SK-N-SH treated with all-trans-retinoic acid at 6 μM for 48 hours (cell line): Measurements from ENCODE around the gene HHAT.

Experiments used
- ATAC-seq: fragments of 200-7000 bp; cut with Tn5 transposase; 3 replicates; pipeline ENCODE4 v1.9.1; 2020; ENCODE audit warnings: mild to moderate bottlenecking, moderate library complexity
- BACH2 ChIP-seq: fragments of 250-450 bp; sonication (Bioruptor Pico); IDR thresholded peaks from 2 replicates; pipeline ENCODE4 v1.9.0; 2021; ENCODE audit warnings: mild to moderate bottlenecking, borderline replicate concordance
- CSDC2 ChIP-seq: fragments of 250-450 bp; sonication (Bioruptor Pico); IDR thresholded peaks from 2 replicates; pipeline ENCODE4 v1.5.0; 2020; ENCODE audit warnings: mild to moderate bottlenecking, moderate library complexity
- ESRRG ChIP-seq: fragments of 250-450 bp; sonication (Bioruptor Pico); IDR thresholded peaks from 2 replicates; pipeline ENCODE4 v1.6.1; 2021; ENCODE audit warnings: mild to moderate bottlenecking
- GLIS3 ChIP-seq: fragments of 250-450 bp; sonication (Bioruptor Pico); IDR thresholded peaks from 2 replicates; pipeline ENCODE4 v1.5.0; 2020; ENCODE audit warnings: mild to moderate bottlenecking, moderate library complexity
- ISL1 ChIP-seq: fragments of 250-450 bp; sonication (Bioruptor Pico); IDR thresholded peaks from 2 replicates; pipeline ENCODE4 v2.1.2; 2022; ENCODE audit warnings: mild to moderate bottlenecking, moderate library complexity
- OSR1 ChIP-seq: fragments of 250-450 bp; sonication (Bioruptor Pico); IDR thresholded peaks from 2 replicates; pipeline ENCODE4 v1.8.0; 2022; ENCODE audit warnings: moderate library complexity, mild to moderate bottlenecking, inconsistent platforms
- PPARA ChIP-seq: fragments of 250-450 bp; sonication (Bioruptor Pico); IDR thresholded peaks from 2 replicates; pipeline ENCODE4 v1.5.0; 2020; ENCODE audit warnings: mild to moderate bottlenecking, borderline replicate concordance
- RARB ChIP-seq: fragments of 250-450 bp; sonication (Bioruptor Pico); IDR thresholded peaks from 2 replicates; pipeline ENCODE4 v1.8.0; 2021; ENCODE audit warnings: mild to moderate bottlenecking, moderate library complexity
- SNAI2 ChIP-seq: fragments of 250-450 bp; sonication (Bioruptor Pico); IDR thresholded peaks from 2 replicates; pipeline ENCODE4 v1.5.0; 2020; ENCODE audit warnings: mild to moderate bottlenecking, moderate library complexity
- TCF4 ChIP-seq: fragments of 250-450 bp; sonication (Bioruptor Pico); IDR thresholded peaks from 2 replicates; pipeline ENCODE4 v1.8.0; 2021; ENCODE audit warnings: mild to moderate bottlenecking, moderate library complexity, borderline replicate concordance
- TOX ChIP-seq: fragments of 250-450 bp; sonication (Bioruptor Pico); IDR thresholded peaks from 2 replicates; pipeline ENCODE4 v1.8.0; 2021; ENCODE audit warnings: mild to moderate bottlenecking, moderate library complexity, borderline replicate concordance
- TSHZ2 ChIP-seq: fragments of 250-450 bp; sonication (Bioruptor Pico); IDR thresholded peaks from 2 replicates; pipeline ENCODE4 v1.5.0; 2020; ENCODE audit warnings: mild to moderate bottlenecking, moderate library complexity
- ZC3H10 ChIP-seq: fragments of 250-450 bp; sonication (Bioruptor Pico); IDR thresholded peaks from 2 replicates; pipeline ENCODE4 v1.5.1; 2021; ENCODE audit warnings: mild to moderate bottlenecking, moderate library complexity
- ZFP3 ChIP-seq: fragments of 250-450 bp; sonication (Bioruptor Pico); IDR thresholded peaks from 2 replicates; pipeline ENCODE4 v1.5.0; 2020; ENCODE audit warnings: mild to moderate bottlenecking, moderate library complexity
- ZFP30 ChIP-seq: fragments of 450-650 bp; formaldehyde crosslinking; IDR thresholded peaks from 2 replicates; pipeline ENCODE4 v1.5.0; 2022; ENCODE audit warnings: mild to moderate bottlenecking, moderate library complexity
- ZNF565 ChIP-seq: fragments of 450-650 bp; formaldehyde crosslinking; conservative IDR thresholded peaks from 2 replicates; pipeline ENCODE4 v1.5.0; 2020; ENCODE audit warnings: low read depth, mild to moderate bottlenecking, moderate library complexity
- ZNF70 ChIP-seq: fragments of 450-650 bp; formaldehyde crosslinking; IDR thresholded peaks from 2 replicates; pipeline ENCODE4 v1.5.0; 2020; ENCODE audit warnings: mild to moderate bottlenecking, moderate library complexity
- ZNF8 ChIP-seq: fragments of 450-650 bp; formaldehyde crosslinking; IDR thresholded peaks from 2 replicates; pipeline ENCODE4 v1.5.0; 2020; ENCODE audit warnings: mild to moderate bottlenecking, moderate library complexity
- TF ChIP-seq, protein P1 (sequence below): fragments of 250-450 bp; sonication (Bioruptor Pico); IDR thresholded peaks from 2 replicates; pipeline ENCODE4 v1.8.0; 2020; ENCODE audit warnings: mild to moderate bottlenecking, moderate library complexity, borderline replicate concordance
- TF ChIP-seq, protein P2 (sequence below): fragments of 250-450 bp; sonication (Bioruptor Pico); IDR thresholded peaks from 2 replicates; pipeline ENCODE4 v1.8.0; 2021; ENCODE audit warnings: low read depth, mild to moderate bottlenecking, moderate library complexity, borderline replicate concordance

The HHAT gene

GRCh38 chr1:210445931-210446330, 117.2 kb downstream of the HHAT start:
- ATAC-seq = no peak
- TF ChIP-seq ESRRG (CRISPR knock-in tag) (no peak), TOX (CRISPR knock-in tag) (no peak), RARB (no peak), OSR1 (CRISPR knock-in tag) (no peak), BACH2 (CRISPR knock-in tag) (no peak), ZNF70 (CRISPR knock-in tag) (no peak)

GRCh38 chr1:210446479-210446878, 117.8 kb downstream of the HHAT start:
- TF ChIP-seq ESRRG (CRISPR knock-in tag) (no peak), OSR1 (CRISPR knock-in tag) (no peak), RARB (no peak), PPARA (CRISPR knock-in tag) (no peak), ZFP30 (CRISPR knock-in tag) (no peak), ZC3H10 (CRISPR knock-in tag) (no peak), GLIS3 (no peak)
- TF ChIP-seq, protein P1, sequence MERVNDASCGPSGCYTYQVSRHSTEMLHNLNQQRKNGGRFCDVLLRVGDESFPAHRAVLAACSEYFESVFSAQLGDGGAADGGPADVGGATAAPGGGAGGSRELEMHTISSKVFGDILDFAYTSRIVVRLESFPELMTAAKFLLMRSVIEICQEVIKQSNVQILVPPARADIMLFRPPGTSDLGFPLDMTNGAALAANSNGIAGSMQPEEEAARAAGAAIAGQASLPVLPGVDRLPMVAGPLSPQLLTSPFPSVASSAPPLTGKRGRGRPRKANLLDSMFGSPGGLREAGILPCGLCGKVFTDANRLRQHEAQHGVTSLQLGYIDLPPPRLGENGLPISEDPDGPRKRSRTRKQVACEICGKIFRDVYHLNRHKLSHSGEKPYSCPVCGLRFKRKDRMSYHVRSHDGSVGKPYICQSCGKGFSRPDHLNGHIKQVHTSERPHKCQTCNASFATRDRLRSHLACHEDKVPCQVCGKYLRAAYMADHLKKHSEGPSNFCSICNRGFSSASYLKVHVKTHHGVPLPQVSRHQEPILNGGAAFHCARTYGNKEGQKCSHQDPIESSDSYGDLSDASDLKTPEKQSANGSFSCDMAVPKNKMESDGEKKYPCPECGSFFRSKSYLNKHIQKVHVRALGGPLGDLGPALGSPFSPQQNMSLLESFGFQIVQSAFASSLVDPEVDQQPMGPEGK (CRISPR knock-in tag) = no peak
- ATAC-seq = no peak; the same call in 2 of the 3 replicates

GRCh38 chr1:210447456-210448057, 118.9 kb downstream of the HHAT start:
- ATAC-seq = 0 out of 3 replicates have a peak, but pooled peaks have one; percentile 22

GRCh38 chr1:210448297-210448892, 119.7 kb downstream of the HHAT start:
- peak; percentile 96 for ATAC-seq
- TF ChIP-seq ZNF70 (CRISPR knock-in tag) = no peak
- TF ChIP-seq ZNF565 (CRISPR knock-in tag) = no peak
- TF ChIP-seq ZFP30 (CRISPR knock-in tag) = no peak
- TF ChIP-seq RARB = no peak
- no peak for TF ChIP-seq TOX (CRISPR knock-in tag)
- TF ChIP-seq, protein P2, sequence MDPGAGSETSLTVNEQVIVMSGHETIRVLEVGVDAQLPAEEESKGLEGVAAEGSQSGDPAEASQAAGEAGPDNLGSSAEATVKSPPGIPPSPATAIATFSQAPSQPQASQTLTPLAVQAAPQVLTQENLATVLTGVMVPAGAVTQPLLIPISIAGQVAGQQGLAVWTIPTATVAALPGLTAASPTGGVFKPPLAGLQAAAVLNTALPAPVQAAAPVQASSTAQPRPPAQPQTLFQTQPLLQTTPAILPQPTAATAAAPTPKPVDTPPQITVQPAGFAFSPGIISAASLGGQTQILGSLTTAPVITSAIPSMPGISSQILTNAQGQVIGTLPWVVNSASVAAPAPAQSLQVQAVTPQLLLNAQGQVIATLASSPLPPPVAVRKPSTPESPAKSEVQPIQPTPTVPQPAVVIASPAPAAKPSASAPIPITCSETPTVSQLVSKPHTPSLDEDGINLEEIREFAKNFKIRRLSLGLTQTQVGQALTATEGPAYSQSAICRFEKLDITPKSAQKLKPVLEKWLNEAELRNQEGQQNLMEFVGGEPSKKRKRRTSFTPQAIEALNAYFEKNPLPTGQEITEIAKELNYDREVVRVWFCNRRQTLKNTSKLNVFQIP = no peak
- TF ChIP-seq, all 23 proteins: peak for 0

More at GRCh38 chr1:210447456-210448057, 118.9 kb downstream of the HHAT start:
- no peak for TF ChIP-seq ZNF70 (CRISPR knock-in tag)
- no peak for TF ChIP-seq ZFP3 (CRISPR knock-in tag)
- TF ChIP-seq OSR1 (CRISPR knock-in tag) = no peak
- TF ChIP-seq BACH2 (CRISPR knock-in tag) = no peak
- no peak for TF ChIP-seq ISL1 (CRISPR knock-in tag)
- TF ChIP-seq, protein P2 = no peak
- TF ChIP-seq SNAI2 (CRISPR knock-in tag) = no peak
- TF ChIP-seq TCF4 = no peak

- TF ChIP-seq TSHZ2 (CRISPR knock-in tag) (no peak), BACH2 (CRISPR knock-in tag) (no peak), ISL1 (CRISPR knock-in tag) (no peak), CSDC2 (CRISPR knock-in tag) (no peak), PPARA (CRISPR knock-in tag) (no peak), ZNF8 (CRISPR knock-in tag) (no peak), GLIS3 (no peak), OSR1 (CRISPR knock-in tag) (no peak)
- ATAC-seq = no peak
These were observed 127.3 kb downstream of the HHAT start for GRCh38 chr1:210455840-210456603.
